ENCODE measurements around the gene OR52A1.

The OR52A1 gene

GRCh38 chr11:5131584-5132335 lies 22.8 kb downstream of the OR52A1 start:
- no peak for DNase-seq

- DNase-seq: peak; percentile 10
These were observed 25.1 kb downstream of the OR52A1 start for GRCh38 chr11:5129457-5129877.

DNA sequence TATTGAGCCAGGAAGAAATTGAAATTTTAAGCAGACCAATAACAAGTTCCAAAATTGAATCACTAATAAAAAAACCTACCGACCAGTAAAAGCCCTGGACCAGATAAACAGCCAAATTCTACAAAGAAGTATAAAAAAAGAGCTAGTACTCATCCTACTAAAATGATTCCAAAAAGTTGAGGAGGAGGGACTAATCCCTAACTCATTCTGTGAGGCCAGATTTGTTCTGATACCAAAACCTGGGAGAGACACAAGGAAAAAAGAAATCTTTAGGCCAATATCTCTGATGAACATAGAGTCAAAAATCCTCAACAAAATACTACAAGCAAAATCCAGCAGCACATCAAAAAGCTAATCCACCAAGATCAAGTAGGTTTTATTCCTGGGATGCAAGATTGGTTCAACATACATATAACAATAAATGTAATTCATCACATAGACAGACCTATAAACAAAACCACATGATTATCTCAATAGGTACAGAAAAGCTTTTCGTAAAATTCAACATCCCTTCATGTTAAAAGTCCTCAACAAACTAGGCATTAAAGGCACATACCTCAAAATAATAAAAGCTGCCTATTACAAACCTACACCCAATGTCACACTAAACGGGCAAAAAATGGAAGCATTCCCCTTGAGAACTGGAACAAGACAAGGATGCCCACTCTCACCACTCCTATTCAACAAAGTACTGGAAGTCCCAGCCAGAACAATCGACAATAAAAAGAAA lies 29.5 kb downstream of the OR52A1 start:
- DNase-seq: no peak

DNA sequence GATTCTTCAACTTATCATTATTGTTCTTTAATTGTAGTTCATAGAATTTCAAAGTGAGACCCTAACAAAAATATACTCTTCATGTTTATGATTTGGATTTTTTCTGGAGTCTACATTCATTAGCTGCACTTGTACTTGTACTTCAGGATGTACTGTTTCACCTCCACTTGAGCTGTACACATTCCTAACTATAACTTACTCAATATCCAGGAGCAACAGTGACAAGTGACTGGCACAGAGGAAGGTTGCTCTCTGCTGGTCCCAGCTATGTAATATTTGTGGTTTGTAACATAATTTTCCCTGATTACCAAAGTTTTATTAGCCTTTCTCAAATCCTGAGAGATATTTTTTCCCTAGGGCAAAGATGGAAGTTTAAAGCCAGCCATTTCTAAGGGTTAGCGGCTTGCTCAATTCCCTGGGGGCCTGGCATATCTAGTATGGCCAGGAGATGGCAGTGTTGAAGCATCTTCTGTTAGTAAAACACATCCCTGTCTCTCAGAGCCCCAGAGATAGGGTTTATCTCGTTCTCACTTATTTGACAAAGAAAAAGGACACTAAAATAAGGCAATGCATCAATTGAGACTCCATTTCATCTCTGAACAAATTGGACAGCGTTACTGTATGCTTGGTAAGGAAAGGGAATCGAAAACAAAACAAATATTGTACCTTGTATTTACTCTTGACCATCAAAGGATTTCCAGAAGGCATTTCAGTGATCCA lies 30.6 kb downstream of the OR52A1 start:
- DNase-seq: peak; percentile 79

GRCh38 chr11:5118893-5119292 lies 35.7 kb downstream of the OR52A1 start:
- no peak for DNase-seq

GRCh38 chr11:5117588-5117987 lies 37.0 kb downstream of the OR52A1 start:
- DNase-seq: no peak

DNA sequence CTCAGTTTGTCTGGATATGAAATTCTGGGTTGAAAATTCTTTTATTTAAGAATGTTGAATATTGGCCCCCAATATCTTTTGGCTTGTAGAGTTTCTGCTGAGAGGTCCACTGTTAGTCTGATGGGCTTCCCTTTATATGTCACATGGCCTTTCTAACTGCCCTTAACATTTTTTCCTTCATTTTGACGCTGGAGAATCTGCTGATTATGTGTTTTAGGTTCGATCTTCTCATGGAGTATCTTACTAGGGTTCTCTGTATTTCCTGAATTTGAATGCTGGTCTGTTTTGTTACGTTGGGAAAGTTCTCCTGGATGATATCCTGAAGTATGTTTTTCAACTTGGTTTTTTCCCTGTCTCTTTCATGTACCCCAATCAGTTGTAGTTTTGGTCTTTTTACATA lies 39.2 kb downstream of the OR52A1 start:
- no peak for DNase-seq

GRCh38 chr11:5107285-5107684 lies 47.3 kb downstream of the OR52A1 start:
- DNase-seq: no peak

- no peak for DNase-seq
These were observed 51.5 kb downstream of the OR52A1 start for GRCh38 chr11:5103066-5103465.

DNA sequence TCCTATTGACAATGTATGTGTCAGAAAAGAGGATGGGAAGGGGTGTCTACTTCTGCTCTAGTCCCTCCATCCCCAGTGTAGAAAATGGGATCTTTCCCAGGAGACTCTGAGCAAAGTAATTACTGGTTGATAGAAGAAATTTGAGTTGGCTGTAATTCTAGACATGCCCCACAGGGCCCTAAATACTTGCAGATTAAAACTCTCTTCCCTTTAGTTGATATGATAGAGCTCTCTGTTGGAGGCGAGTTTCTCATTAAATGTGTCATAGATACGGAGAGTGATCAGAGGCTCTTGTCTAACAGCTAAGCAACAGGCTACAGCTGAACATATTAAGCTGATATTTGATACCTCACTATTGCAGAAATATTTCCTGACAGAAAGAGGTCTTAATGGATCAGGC lies 52.3 kb downstream of the OR52A1 start:
- DNase-seq: no peak

DNA sequence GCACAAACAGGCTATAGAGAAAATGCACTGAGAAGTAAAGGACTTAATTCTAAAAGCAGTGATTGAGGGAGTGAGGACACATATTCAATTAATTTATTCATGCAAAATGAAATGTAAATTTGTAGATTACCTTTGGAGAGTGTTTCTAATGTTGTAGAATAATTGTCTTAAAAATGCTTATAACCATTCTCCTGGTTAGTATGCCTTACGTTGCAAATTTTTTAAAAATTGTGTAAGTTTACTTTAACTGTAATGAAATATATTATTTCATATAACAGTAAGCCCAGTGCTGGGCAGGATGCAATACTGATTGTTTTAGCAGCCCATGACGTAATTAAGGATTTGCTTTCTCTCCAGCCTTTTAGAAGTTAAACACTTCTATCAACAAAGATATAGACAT lies 58.5 kb downstream of the OR52A1 start:
- no peak for DNase-seq
